SH-SY5Y (cell line): ENCODE results near the gene UTS2R.

Experiments used
- GATA2 ChIP-seq: IDR thresholded peaks from 2 replicates; pipeline ENCODE4 v1.6.1; 2011; ENCODE audit warnings: mild to moderate bottlenecking, low read depth, low read length
- GATA3 ChIP-seq: IDR thresholded peaks from 2 replicates; pipeline ENCODE4 v1.6.1; 2011; ENCODE audit warnings: low read depth, mild to moderate bottlenecking, low read length, moderate library complexity

GRCh38 chr17:82374626-82375331, 3.2 kb downstream of the UTS2R start:
- TF ChIP-seq GATA2 (no peak), GATA3 (no peak)
